GM21381 (cell line): ENCODE results near the gene RDX.
"Not testable (repeated sequence)": the region's sequence is repeated elsewhere in the genome, so short reads cannot be mapped to it uniquely, and the experiment has no call there.

Experiments used
- ATAC-seq: cut with Tn5 transposase; IDR thresholded peaks from one replicate; pipeline ENCODE4 v1.9.1; 2021; ENCODE audit warnings: mild to moderate bottlenecking, moderate library complexity; ENCODE audit not compliant: unreplicated experiment

RDX gene

GRCh38 chr11:110306019-110306388 is 9.6 kb upstream of the RDX start:
- ATAC-seq, result not testable (repeated sequence)

DNA sequence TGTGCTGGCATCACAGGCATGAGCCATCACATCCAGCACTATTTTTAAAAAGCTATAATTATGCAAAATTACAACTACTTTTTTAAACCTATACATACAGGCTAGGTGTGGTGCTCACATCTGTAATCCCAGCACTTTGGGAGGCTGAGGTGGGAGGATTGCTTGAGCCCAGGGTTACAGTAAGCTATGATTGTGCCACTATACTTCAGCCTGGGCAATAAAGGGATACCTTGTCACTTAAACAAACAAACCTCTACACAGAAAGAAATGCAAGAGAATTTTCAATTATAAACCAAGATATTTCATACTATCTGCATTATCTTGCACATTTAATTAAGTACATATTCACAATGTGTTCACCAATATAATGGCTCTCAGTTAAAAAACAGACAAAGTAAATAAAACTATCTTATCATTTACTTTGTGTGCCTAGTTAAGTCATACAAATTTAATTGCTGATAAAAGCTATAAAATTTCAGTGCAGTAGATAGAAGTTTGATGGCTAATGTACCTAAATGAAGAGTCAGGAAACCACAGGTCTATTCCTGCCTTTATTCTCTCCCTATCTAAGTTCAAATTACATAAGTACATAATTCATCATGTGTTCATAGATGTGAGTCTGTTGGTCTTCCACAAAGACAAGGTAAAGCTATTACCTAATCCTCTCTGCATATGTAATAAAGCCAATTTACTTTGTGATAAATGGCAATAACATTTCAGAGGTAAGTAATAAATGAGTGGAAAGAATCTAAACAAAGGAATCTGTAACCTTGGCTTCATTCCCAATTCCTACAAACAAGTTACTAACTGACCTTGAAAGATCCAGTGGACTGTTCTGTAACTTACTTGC is 9.0 kb upstream of the RDX start:
- ATAC-seq, result no peak

- ATAC-seq, result no peak
Observed at GRCh38 chr11:110303414-110303826, 7.0 kb upstream of the RDX start.

DNA sequence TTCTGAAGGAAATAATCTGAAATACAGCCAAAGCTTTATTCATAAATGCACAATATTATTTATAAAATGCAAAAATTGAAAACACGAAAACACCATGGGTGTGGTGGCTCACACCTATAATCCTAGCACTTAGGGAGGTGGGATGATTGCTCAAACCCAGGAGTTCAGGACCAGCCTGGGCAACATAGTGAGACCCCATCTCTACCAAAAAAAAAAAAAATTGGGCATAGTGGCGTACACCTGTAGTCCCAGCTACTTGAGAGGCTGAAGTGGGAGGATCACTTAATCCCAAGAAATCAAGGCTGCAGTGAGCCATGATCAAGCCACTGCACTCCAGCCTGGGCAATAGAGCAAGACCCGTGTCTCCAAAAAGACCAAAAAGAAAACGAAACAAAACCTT is 5.2 kb upstream of the RDX start:
- ATAC-seq, result no peak

- ATAC-seq, result no peak
Observed at GRCh38 chr11:110301032-110301431, 4.6 kb upstream of the RDX start.

DNA sequence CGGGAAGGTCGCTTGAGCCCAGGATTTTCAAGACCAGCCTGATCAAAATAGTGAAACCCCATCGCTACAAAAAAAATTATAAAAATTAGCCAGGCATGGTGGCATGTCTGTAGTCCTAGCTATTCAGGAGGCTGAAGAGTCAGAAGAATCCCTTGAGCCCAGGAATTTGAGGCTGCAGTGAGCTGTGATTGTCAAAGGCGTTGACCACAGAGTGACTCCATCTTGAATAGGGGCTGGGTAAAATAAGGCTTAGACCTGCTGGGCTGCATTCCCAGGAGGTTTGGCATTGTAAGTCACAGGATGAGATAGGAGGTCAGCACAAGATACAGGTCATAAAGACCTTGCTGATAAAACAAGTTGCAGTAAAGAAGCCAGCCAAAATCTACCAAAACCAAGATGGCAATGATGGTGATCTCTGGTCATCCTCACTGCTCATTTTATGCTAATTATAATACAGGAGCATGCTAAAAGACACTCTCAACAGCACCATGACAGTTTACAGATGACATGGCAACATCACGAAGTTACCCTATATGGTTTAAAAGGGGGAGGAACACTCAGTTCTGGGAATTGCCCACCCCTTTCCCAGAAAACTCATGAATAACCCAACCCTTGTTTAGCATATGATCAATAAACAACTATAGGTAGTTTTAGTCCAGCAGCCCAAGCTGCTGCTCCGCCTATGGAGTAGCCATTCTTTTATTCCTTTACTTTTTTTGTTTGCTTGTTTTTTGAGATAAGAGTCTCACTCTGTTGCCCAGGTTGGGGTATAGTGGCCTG is 2.8 kb upstream of the RDX start:
- ATAC-seq, result no peak

- no peak for ATAC-seq
Observed at GRCh38 chr11:110298301-110298765, 1.9 kb upstream of the RDX start.

DNA sequence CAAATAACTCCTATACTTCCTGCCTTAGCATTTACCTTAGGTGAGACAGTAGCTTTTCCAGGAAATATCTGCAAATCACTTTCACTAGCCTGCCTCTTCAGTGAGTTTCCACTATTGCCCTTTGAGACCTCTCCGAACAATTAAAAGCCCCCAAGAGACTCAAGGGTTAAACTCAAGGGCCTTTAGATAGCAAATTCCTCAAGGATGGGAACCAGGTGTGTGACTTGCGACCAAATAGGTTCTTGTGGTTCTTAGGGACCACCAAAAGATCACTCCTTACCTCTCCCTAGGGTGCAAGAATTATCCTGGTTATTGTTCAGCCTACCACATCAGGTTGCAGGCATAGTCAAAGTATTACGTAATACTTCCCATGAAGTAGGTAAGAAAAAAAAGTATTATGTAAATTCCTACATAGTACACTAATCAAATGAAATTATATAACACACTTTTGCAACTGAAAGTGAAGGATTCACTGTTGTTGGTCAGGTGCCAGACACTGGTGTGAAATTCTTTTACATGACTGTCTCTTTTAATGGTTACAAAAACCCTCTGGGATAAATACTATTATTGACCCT is 1.4 kb upstream of the RDX start:
- no peak for ATAC-seq

DNA sequence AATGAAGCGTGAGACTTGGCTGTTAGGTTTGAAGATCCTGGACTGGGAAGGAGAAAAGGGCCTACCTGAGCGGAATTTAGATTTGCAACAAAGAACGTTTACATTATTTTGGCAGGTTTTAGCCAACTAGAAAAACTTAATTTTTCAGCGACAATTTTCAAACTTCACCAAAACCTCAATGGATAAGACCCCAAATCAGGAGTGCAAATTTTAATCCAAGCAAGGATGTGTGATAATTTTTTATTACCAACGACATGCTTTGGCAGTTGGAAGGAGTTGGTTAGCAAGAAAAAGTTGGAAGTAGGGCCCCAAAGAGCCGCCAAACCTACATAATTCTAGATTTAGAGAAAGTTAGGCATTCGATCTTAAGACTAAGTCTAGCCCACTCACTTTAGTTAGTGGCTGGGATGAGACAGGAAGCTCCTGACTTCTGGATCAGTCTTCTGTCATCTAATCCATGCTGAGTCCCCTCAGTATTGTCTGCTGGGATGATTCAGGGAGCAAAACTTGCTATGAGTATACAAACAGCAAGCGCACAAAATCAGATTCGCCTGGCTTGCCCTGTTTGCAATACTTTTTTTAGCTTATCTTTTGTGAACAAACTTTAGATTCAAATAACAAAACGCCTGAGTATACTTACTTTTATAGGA is 787 bp upstream of the RDX start:
- ATAC-seq, result no peak

- peak; percentile 54 for ATAC-seq
Observed at GRCh38 chr11:110295531-110296225, 736 bp downstream of the RDX start.

- ATAC-seq, result no peak
Observed at GRCh38 chr11:110295086-110295485, 1.3 kb downstream of the RDX start.

DNA sequence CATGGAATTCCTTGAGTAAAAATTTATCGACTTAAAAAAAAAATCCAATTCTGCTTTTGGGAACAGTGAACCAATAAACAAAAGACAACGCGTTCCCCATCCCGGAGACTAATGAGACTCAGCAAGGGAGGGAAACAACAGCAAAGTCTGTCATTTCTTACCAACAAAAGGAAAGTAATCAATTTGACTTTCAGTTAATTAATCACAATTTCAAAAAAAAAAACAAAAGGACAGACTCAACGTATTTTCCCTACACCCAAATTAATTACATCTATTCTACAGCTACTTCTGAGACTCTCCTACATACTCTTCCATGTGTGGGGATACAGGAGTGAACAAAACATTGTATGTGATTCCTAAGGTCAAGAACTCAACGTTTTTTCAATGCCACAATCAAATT is 1.9 kb downstream of the RDX start:
- ATAC-seq, result no peak

GRCh38 chr11:110293389-110293788 is 3.0 kb downstream of the RDX start:
- ATAC-seq, result no peak

DNA sequence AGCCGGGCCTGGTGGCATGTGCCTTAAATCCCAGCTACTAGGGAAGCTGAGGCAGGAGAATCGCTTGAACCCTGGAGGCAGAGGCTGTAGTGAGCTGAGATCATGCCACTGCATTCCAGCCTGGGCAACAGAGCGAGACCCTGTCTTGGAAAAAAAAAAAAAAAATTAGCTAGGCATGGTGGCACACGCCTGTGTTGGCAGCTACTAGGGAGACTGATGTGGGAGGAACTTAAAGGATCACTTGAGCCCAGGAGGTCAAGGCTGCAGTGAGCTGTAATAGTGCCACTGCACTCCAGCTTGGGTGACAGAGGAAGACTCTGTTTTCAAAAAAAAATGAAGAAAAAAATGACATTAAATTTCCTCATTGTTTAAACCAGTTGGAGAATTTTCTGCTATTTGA is 4.3 kb downstream of the RDX start:
- ATAC-seq, result not testable (repeated sequence)

DNA sequence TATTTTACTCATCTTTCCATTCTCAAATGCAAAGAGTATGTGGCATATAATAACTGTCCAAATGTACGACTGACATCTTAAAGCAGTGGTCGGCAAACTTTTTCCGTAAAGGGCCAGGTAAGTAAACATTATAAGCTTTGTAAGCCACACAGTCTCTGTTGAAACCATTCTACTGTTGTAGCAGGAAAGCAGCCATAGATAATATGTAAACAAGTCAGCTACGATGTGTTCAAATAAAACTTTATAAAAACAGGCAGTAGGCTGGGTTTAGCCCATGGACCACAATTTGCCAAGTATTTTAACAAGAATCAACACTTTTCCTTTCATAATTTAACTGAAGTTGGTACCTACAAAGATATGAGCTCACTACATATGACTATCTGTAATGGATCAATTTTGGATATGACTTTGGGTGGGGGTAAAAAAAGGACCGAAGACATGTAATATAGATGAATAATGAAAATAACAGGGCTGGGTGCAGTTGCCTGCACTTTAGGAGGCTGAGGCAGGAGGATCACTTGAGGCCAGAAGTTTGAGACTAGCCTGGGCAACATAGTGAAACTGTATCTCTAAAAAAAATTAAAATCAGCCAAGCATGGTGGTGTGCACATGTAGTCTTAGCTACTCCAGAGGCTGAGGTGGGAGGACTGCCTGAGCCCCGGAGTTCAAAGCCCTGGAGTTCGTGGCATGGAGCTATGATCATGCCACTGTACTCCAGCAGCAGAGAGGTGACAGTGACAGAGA is 5.7 kb downstream of the RDX start:
- ATAC-seq, result no peak

GRCh38 chr11:110289472-110289871 is 6.9 kb downstream of the RDX start:
- ATAC-seq, result no peak

- ATAC-seq, result no peak
Observed at GRCh38 chr11:110287537-110287936, 8.9 kb downstream of the RDX start.

- no peak for ATAC-seq
Observed at GRCh38 chr11:110286298-110287040, 9.9 kb downstream of the RDX start.

- ATAC-seq, result no peak
Observed at GRCh38 chr11:110283862-110284261, 12.6 kb downstream of the RDX start.
